GM18505 (cell line): ENCODE measurements around the gene ALX4.

Source experiments
- ATAC-seq: cut with Tn5 transposase; IDR thresholded peaks from one replicate; pipeline ENCODE4 v1.9.1; 2021; ENCODE audit not compliant: unreplicated experiment
- POLR2A ChIP-seq: IDR thresholded peaks from 4 replicates; pipeline ENCODE4 v1.6.1; 2011; ENCODE audit warnings: borderline replicate concordance; ENCODE audit not compliant: insufficient read depth, insufficient read length; ENCODE audit errors: extremely low read depth

ALX4 gene

GRCh38 chr11:44329472-44330230 lies 19.7 kb upstream of the ALX4 start:
- ATAC-seq, result no peak
- no peak for TF ChIP-seq POLR2A

DNA sequence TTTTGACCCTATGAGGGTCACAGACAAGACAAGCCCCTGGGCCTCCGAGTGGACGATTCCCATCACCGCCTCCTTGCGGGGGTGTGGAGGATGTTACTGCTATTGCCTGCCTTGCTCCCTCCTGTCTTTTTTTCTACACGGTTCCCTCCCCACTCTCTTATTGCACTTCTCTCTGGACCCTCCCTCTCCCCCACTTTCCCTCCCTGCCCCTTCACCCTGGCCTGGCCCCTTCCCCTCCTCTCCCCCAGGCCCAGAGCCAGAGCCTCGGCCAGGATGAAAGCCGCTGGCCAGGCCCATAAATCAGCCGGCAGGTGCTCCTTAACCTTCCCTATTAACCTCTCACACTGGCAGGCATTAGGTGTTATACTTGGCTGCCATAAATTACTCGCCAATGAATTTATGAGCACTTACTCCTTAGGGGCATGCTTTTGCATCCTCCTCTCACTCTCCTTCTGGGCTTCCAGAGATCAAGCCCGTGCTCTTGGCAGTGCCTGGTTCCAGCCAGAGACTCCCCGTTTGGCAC lies 18.3 kb upstream of the ALX4 start:
- ATAC-seq, result no peak
- TF ChIP-seq POLR2A, result no peak

DNA sequence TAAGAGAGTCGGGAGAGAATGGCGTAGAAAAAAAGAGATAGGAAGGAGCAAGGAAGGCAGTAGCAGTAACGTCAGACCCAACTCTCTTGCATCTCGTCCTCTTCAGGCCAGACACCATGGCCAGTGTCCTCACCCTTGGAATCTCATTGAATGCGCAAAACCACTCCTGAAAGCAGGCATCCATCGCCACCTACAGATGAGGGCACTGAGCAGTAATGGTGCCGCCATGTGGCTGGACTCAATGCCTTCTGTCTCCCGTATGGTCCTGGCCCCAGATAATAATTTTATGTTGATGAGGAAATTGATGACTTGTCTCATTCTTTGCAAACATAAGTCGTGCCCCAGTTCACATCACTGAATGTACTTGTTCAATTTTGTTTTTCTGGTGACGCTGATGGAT lies 17.8 kb upstream of the ALX4 start:
- no peak for ATAC-seq
- TF ChIP-seq POLR2A, result no peak

GRCh38 chr11:44326615-44327475 lies 16.9 kb upstream of the ALX4 start:
- TF ChIP-seq POLR2A, result no peak
- no peak for ATAC-seq

- no peak for TF ChIP-seq POLR2A
- ATAC-seq, result no peak
These were observed 15.8 kb upstream of the ALX4 start for GRCh38 chr11:44325698-44326097.

DNA sequence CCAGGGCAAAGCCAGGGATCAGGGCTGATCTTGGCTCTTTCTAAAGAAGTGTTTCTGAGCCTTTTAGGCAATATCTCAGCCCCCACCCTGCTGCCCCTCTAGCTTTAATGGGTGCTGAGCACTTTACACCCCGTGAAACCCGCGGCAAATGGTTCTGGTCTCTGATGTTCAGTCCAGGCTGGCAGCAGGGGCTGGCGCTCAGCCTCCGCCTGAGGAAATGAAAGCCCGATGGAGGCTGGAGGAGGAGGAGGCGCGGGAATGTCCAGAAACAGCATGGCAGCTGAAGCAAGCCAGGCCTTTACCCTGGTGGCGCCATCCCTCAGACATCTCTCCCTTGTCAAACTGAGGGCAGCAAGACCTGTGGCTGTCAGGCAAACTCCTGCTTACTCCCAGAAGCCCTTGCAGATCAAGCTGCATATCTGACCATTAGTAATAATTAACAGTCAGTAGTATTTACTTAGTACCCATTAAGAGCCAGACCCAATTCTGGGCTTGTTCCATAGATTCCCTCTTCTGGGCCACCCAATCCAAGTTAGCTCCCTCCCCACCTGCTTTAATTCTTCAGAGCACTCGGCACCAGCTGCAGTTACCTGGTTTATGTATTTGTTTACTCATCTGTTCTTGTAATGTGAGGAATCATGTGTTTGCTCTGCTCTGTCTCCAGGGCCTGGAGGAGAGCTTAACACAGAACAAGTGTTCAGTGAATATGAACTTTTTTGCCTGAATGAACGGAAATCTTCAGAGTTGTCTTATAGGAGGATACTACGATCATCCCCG lies 15.0 kb upstream of the ALX4 start:
- no peak for TF ChIP-seq POLR2A
- no peak for ATAC-seq

- TF ChIP-seq POLR2A, result no peak
- ATAC-seq, result no peak
These were observed 14.3 kb upstream of the ALX4 start for GRCh38 chr11:44324222-44324621.

DNA sequence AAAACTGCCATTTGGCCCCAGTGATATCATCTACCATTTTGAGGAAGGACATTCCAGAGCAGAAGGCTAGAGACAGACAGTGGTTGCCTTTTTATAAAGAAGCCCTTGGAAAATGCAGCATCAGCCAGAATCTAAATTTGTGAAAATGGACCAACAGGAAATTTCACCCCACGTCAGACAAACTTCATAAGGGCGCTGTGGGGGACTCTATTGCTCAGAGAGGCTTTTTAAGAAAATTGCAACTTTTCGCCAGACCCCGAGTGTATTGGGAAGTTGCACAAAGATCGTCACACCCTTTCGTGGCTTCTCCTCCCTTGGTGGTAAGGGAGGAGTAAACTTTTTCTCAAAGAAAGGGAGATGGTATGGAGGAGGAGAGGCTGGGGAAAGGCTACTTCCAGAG lies 12.3 kb upstream of the ALX4 start:
- ATAC-seq, result no peak
- no peak for TF ChIP-seq POLR2A

DNA sequence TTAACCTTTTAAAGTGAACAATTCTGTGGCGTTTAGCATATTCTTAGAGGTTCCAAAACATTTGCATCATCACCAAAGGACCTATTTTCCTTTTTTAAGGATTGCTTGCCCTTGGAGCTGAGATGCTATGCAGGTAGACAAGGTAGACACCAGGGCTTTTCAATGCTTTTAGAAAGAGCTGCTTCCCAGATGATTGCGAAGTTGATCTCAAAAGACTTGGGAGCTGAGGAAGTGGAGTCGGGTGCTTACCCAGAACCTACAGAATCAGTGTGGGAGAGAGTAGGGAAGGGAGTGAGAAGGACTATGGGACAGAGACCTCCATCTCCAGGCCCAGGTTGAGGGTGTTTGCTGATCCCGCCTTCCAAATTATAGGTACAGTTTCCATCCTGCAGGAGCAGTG lies 11.1 kb upstream of the ALX4 start:
- ATAC-seq, result no peak
- TF ChIP-seq POLR2A, result no peak

- TF ChIP-seq POLR2A, result no peak
- ATAC-seq, result no peak
These were observed 10.5 kb upstream of the ALX4 start for GRCh38 chr11:44320289-44320973.

GRCh38 chr11:44319552-44320288 lies 9.8 kb upstream of the ALX4 start:
- no peak for TF ChIP-seq POLR2A

GRCh38 chr11:44319170-44319551 lies 9.2 kb upstream of the ALX4 start:
- TF ChIP-seq POLR2A, result no peak
- no peak for ATAC-seq

More at GRCh38 chr11:44319552-44320288, 9.8 kb upstream of the ALX4 start:
- ATAC-seq, result no peak

DNA sequence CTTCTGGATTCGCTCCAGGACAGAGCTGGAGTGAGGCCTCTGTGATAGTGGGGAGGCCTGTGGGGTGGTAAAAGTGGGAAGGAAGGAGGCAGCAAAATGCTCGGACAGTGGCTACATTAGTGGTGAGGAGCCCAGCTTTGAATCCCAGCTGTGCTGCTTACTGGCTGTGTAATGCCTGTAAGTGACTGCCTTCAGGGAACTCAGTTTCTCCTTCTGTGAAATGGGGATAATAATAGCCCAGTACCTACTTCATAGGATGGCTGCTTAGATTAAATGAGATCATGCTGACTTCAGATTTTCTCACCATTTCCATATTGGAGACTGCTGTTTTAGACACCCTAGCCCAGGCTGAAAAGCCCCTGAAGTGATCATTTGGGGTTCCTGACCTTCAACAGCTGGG lies 8.4 kb upstream of the ALX4 start:
- ATAC-seq, result no peak

More for the DNA sequence above, 8.4 kb upstream of the ALX4 start:
- TF ChIP-seq POLR2A, result no peak
